HepG2 (cell line): ENCODE data around the gene RNF123. TPM values are rescaled to one million over a fixed set of nuclear protein-coding genes. Genes with fewer than 3 reads are reported as not detected.

Experiments used
- ADNP ChIP-seq: sonication (generic); formaldehyde crosslinking; IDR thresholded peaks from 2 replicates; pipeline ENCODE4 v1.4.0; 2020; ENCODE audit warnings: missing genetic modification reagents
- AFF4 ChIP-seq: sonication (generic); formaldehyde crosslinking; IDR thresholded peaks from 2 replicates; pipeline ENCODE4 v1.4.0; 2020; ENCODE audit warnings: missing genetic modification reagents
- ERF ChIP-seq: IDR thresholded peaks from 2 replicates; pipeline ENCODE4 v1.6.1; 2018; ENCODE audit warnings: missing biosample characterization, missing genetic modification reagents
- EZH2 ChIP-seq: conservative IDR thresholded peaks from 2 replicates; pipeline ENCODE4 v1.6.1; 2012; ENCODE audit warnings: mild to moderate bottlenecking, low read depth, low read length, moderate library complexity
- FOSL1 ChIP-seq: sonication (generic); formaldehyde crosslinking; IDR thresholded peaks from 2 replicates; pipeline ENCODE4 v1.9.0; 2021; ENCODE audit warnings: missing genetic modification reagents, borderline replicate concordance
- HES4 ChIP-seq: sonication (generic); formaldehyde crosslinking; IDR thresholded peaks from 2 replicates; pipeline ENCODE4 v1.9.0; 2021; ENCODE audit warnings: mild to moderate bottlenecking, missing genetic modification reagents, borderline replicate concordance
- HIVEP1 ChIP-seq: sonication (generic); formaldehyde crosslinking; IDR thresholded peaks from 2 replicates; pipeline ENCODE4 v1.4.0; 2020; ENCODE audit warnings: mild to moderate bottlenecking, missing genetic modification reagents
- ISL2 ChIP-seq: sonication (generic); formaldehyde crosslinking; IDR thresholded peaks from 2 replicates; pipeline ENCODE4 v1.5.0; 2020; ENCODE audit warnings: missing genetic modification reagents
- KLF11 ChIP-seq: IDR thresholded peaks from 2 replicates; pipeline ENCODE4 v1.6.1; 2016; ENCODE audit warnings: missing compliant biosample characterization
- MAZ ChIP-seq, 2 experiments: sonication (generic) in 1 of 2; formaldehyde crosslinking in 1 of 2; IDR thresholded peaks; 2 replicates each; pipeline versions ENCODE4 v1.5.0 to v1.6.1; 2012 to 2020; ENCODE audit warnings: low read depth in 2 of 2, mild to moderate bottlenecking in 2 of 2, borderline replicate concordance in 1 of 2, improper control_type of control experiment in 1 of 2, low read length in 1 of 2, missing genetic modification reagents in 1 of 2, moderate library complexity in 1 of 2
- PRMT3 ChIP-seq: sonication (generic); formaldehyde crosslinking; IDR thresholded peaks from 2 replicates; pipeline ENCODE4 v1.8.1; 2022; ENCODE audit warnings: low read depth, mild to moderate bottlenecking, moderate library complexity, missing genetic modification reagents, borderline replicate concordance
- ZBTB2 ChIP-seq: sonication (generic); formaldehyde crosslinking; IDR thresholded peaks from 2 replicates; pipeline ENCODE4 v1.8.0; 2022; ENCODE audit warnings: low read depth, missing genetic modification reagents
- ZFP36L1 ChIP-seq: sonication (generic); formaldehyde crosslinking; IDR thresholded peaks from 2 replicates; pipeline ENCODE4 v1.8.0; 2022; ENCODE audit warnings: mild to moderate bottlenecking, missing genetic modification reagents, moderate library complexity
- ZMAT3 ChIP-seq: sonication (generic); formaldehyde crosslinking; conservative IDR thresholded peaks from 2 replicates; pipeline ENCODE4 v1.7.0; 2021; ENCODE audit warnings: missing genetic modification reagents
- ZNF281 ChIP-seq: sonication (generic); formaldehyde crosslinking; IDR thresholded peaks from 2 replicates; pipeline ENCODE4 v1.4.0; 2020; ENCODE audit warnings: missing genetic modification reagents, borderline replicate concordance
- ZNF354B ChIP-seq: sonication (generic); formaldehyde crosslinking; IDR thresholded peaks from 2 replicates; pipeline ENCODE4 v1.8.0; 2022; ENCODE audit warnings: mild to moderate bottlenecking, missing genetic modification reagents
- ZNF367 ChIP-seq: sonication (generic); formaldehyde crosslinking; IDR thresholded peaks from 2 replicates; pipeline ENCODE4 v1.4.0; 2020; ENCODE audit warnings: missing genetic modification reagents, borderline replicate concordance
- ZNF713 ChIP-seq: sonication (generic); formaldehyde crosslinking; IDR thresholded peaks from 2 replicates; pipeline ENCODE4 v1.4.0; 2020; ENCODE audit warnings: mild to moderate bottlenecking, missing genetic modification reagents
- ZNF788 ChIP-seq: sonication (generic); formaldehyde crosslinking; IDR thresholded peaks from 2 replicates; pipeline ENCODE4 v1.5.0; 2020; ENCODE audit warnings: mild to moderate bottlenecking, missing genetic modification reagents, borderline replicate concordance
- ZNF879 ChIP-seq: sonication (generic); formaldehyde crosslinking; IDR thresholded peaks from 2 replicates; pipeline ENCODE4 v1.8.1; 2023; ENCODE audit warnings: missing genetic modification reagents
- polyA plus RNA-seq, 8 experiments: library from polyadenylated mRNA; depleted of rRNA in 3 of 8; stranded (reverse) in 7 of 8; unstranded in 1 of 8; fragments of >200 nt; fragmentation: Illumina TruSeq in 4 of 8; extraction: Trizol in 4 of 8; gene quantifications; 2 replicates each; pipeline versions ENCODE4 v1.2.1 to v1.2.3, GENCODE V29; 2011 to 2016; ENCODE audit warnings: low read depth in 4 of 8, missing spikeins in 1 of 8, mixed read lengths in 1 of 8; ENCODE audit not compliant: insufficient read depth in 1 of 8
- total RNA-seq, 5 experiments: library from RNA; depleted of rRNA; stranded (reverse); fragments of >200 nt; fragmentation: Illumina TruSeq; extraction: Trizol; gene quantifications; 2 replicates each; pipeline ENCODE4 v1.2.3, GENCODE V29; 2016; ENCODE audit warnings: low read depth in 1 of 5

The RNF123 gene
- total and polyA plus RNA-seq, 2 of the 13 experiments (the other 11 are each of a cell fraction or from before 2014, with no cell fraction given), result 29.9 to 82.2 TPM

GRCh38 chr3:49671291-49672288, 17.8 kb upstream of the RNF123 start (continued):
- TF ChIP-seq AFF4 (no peak), ZNF367 (CRISPR knock-in tag) (no peak), HES4 (CRISPR knock-in tag) (no peak), KLF11 (CRISPR knock-in tag) (no peak), ISL2 (CRISPR knock-in tag) (peak; percentile 42; the same call in 1 of the 2 replicates), ZFP36L1 (CRISPR knock-in tag) (peak; percentile 11; the same call in 1 of the 2 replicates), ZMAT3 (peak; percentile 36; the same call in 1 of the 2 replicates), ZNF788 (CRISPR knock-in tag) (peak; percentile 69; the same call in 1 of the 2 replicates), ZNF354B (CRISPR knock-in tag) (no peak), ZBTB2 (CRISPR knock-in tag) (no peak), HIVEP1 (CRISPR knock-in tag) (0 out of 2 replicates have a peak, but pooled peaks have one; percentile 24), ZNF713 (CRISPR knock-in tag) (no peak), EZH2 (no peak), PRMT3 (CRISPR knock-in tag) (no peak), FOSL1 (CRISPR knock-in tag) (no peak), ADNP (CRISPR knock-in tag) (no peak), MAZ (IDR thresholded peaks at IDR 0.05; ENCODE audit: borderline replicate concordance, low read depth, low read length) (0 out of 2 replicates have a peak, but pooled peaks have one; percentile 18), MAZ (CRISPR knock-in tag; IDR thresholded peaks at IDR 0.05; ENCODE audit: low read depth) (peak; percentile 76; the same call in 1 of the 2 replicates), ERF (peak; percentile 60; the same call in 1 of the 2 replicates), ZNF879 (CRISPR knock-in tag) (0 out of 2 replicates have a peak, but pooled peaks have one; percentile 38), ZNF281 (CRISPR knock-in tag) (peak; percentile 51; the same call in 1 of the 2 replicates)
